A673 (cell line): ENCODE results near the gene C19orf47. TPM values are rescaled to one million over a fixed set of nuclear protein-coding genes. Genes with fewer than 3 reads are reported as not detected.

Experiments
- BruUV-seq: library from RNA; stranded (reverse); fragments of 400-500 nt; replicated peaks from 2 replicates; lab custom pipeline; 2021; lab: Mats Ljungman, UMichigan
- CTCF ChIA-PET: fragments of 300-600 bp; sonication (Branson Sonifier 250); formaldehyde crosslinking; loops from one replicate; lab custom pipeline; 2022; ENCODE audit warnings: antibody characterized with exemption; lab: Charles Lee
- POLR2A ChIA-PET: fragments of 300-600 bp; sonication (Branson Sonifier 250); formaldehyde crosslinking; loops from one replicate; lab custom pipeline; 2022; ENCODE audit warnings: antibody characterized with exemption; ENCODE audit not compliant: low non-redundant PET; lab: Charles Lee
- DNase-seq: peaks from one replicate; pipeline ENCODE4 v3.0.0-alpha.2; 2015; ENCODE audit warnings: low spot score
- H3K27ac ChIP-seq: fragments of 200-600 bp; sonication (generic); 2 replicates; pipeline ENCODE4 v1.5.1; 2016; ENCODE audit warnings: mixed run types, low read depth, mild to moderate bottlenecking, mixed read lengths, antibody characterized with exemption, low read length; ENCODE audit not compliant: poor library complexity, severe bottlenecking
- H3K27me3 ChIP-seq: fragments of 200-600 bp; sonication (generic); replicated peaks from 2 replicates; pipeline ENCODE4 v1.6.1; 2017; ENCODE audit warnings: mixed run types, low read depth, mild to moderate bottlenecking, mixed read lengths, antibody characterized with exemption, low read length; ENCODE audit not compliant: insufficient read depth, poor library complexity
- H3K36me3 ChIP-seq: fragments of 200-600 bp; sonication (generic); 2 replicates; pipeline ENCODE4 v1.6.1; 2016; ENCODE audit warnings: mixed run types, mild to moderate bottlenecking, mixed read lengths, antibody characterized with exemption, low read length; ENCODE audit not compliant: insufficient read depth, poor library complexity, severe bottlenecking
- H3K4me1 ChIP-seq: fragments of 200-600 bp; sonication (generic); 2 replicates; pipeline ENCODE4 v1.6.1; 2017; ENCODE audit warnings: mixed run types, mild to moderate bottlenecking, mixed read lengths, antibody characterized with exemption, low read length; ENCODE audit not compliant: insufficient read depth, poor library complexity, severe bottlenecking
- H3K4me3 ChIP-seq: fragments of 200-600 bp; sonication (generic); 2 replicates; pipeline ENCODE4 v1.5.1; 2016; ENCODE audit warnings: low read depth, mixed run types, mild to moderate bottlenecking, mixed read lengths, low read length; ENCODE audit not compliant: poor library complexity, severe bottlenecking
- H3K9me3 ChIP-seq: fragments of 200-600 bp; sonication (generic); 2 replicates; pipeline ENCODE4 v1.6.1; 2016; ENCODE audit warnings: mixed run types, low read depth, mild to moderate bottlenecking, mixed read lengths, antibody characterized with exemption, low read length; ENCODE audit not compliant: poor library complexity, severe bottlenecking
- CTCF ChIP-seq: fragments of 300-800, 200-600 bp; sonication (generic); conservative IDR thresholded peaks from 2 replicates; pipeline ENCODE4 v1.5.1; 2017; ENCODE audit warnings: low read depth, mild to moderate bottlenecking, antibody characterized with exemption, low read length, moderate library complexity, mixed read lengths
- EZH2 ChIP-seq: fragments of 200-600 bp; sonication (generic); IDR thresholded peaks from 2 replicates; pipeline ENCODE4 v1.6.1; 2017; ENCODE audit warnings: borderline replicate concordance, low read depth, mild to moderate bottlenecking, mixed read lengths, antibody characterized with exemption, low read length; ENCODE audit not compliant: poor library complexity, severe bottlenecking
- intact Hi-C: fragments of 100-400 bp; cut with micrococcal nuclease; formaldehyde crosslinking; loops from one replicate; pipeline ENCODE4 v1.10.0; 2022; ENCODE audit not compliant: unreplicated experiment
- total RNA-seq: library from RNA; stranded (reverse); gene quantifications from 2 replicates; pipeline ENCODE4 v1.2.3, GENCODE V29; 2021

C19orf47 gene
- total RNA-seq, 1 experiment from 2014 or later, result 26.5 TPM

- TF ChIP-seq EZH2 (no peak), CTCF (no peak)
- POLR2A ChIA-PET, result no interaction called here
- Histone ChIP-seq H3K9me3 (no peaks in the 10 kb centered on the region), H3K4me3 (no peak overlapping the region), H3K4me1 (peaks cover 14% of the 10 kb centered on the region), H3K36me3 (peaks cover 45% of the 10 kb centered on the region), H3K27me3 (no peaks in the 10 kb centered on the region), H3K27ac (no peak overlapping the region)
- BruUV-seq, result no TSS peak
- CTCF ChIA-PET, result interaction anchor here (0.6 to 1.4 kb wide), 2 partner anchors 62 to 139 kb away, joined by 3 to 8 read pairs; no protein-coding TSS in a partner anchor
- no peak for DNase-seq
- intact Hi-C loops, result no loop called here
Observed at GRCh38 chr19:40367577-40368434, 19.6 kb upstream of the C19orf47 start.

GRCh38 chr19:40366697-40367561, 18.7 kb upstream of the C19orf47 start:
- intact Hi-C loops, result no loop called here
- Histone ChIP-seq H3K4me3 (peak overlapping the region; percentile 62), H3K27ac (peak overlapping the region; percentile 83)

More at GRCh38 chr19:40366697-40367561, 18.7 kb upstream of the C19orf47 start:
- no peaks in the 10 kb centered on the region for H3K9me3 ChIP-seq
- peaks cover 41% of the 10 kb centered on the region for H3K36me3 ChIP-seq
- peaks cover 14% of the 10 kb centered on the region for H3K4me1 ChIP-seq
- ChIA-PET CTCF (interaction anchor here (0.6 to 1.4 kb wide), 2 partner anchors 61 to 138 kb away, joined by 3 to 8 read pairs; no protein-coding TSS in a partner anchor), POLR2A (no interaction called here)
- DNase-seq, result peak; percentile 72
- TF ChIP-seq CTCF, result peak; percentile 40
- no peak for TF ChIP-seq EZH2
- BruUV-seq, result no TSS peak
- H3K27me3 ChIP-seq, result no peaks in the 10 kb centered on the region
